Middle frontal gyrus (tissue), 1 donor: ENCODE measurements around the gene ARHGEF10L.
"Not testable (repeated sequence)": the region's sequence is repeated elsewhere in the genome, so short reads cannot be mapped to it uniquely, and the experiment has no call there.

Experiments
- DNase-seq: peaks from one replicate; pipeline ENCODE4 v3.0.0-alpha.2; 2015; ENCODE audit warnings: low spot score; ENCODE audit errors: extremely low spot score

Gene ARHGEF10L

DNA sequence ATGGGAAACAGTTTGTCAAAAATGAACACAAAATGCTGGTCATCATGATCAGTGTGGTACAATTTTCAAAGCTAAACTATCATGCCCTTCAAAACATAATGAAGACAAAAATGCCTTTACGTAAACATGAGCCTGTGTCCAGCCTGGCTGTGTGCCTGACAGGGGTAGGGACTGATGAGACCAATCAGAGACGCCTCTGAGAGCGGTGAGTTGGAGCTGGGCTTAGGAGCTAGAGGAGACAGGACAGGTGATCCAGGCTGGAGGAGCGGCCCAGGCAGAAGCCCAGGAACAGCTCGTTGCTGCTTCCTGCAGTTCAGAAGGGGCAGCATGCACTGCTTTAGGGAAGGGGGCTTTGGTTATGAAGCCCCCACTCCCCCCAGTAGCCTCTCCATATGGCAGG is 70.0 kb downstream of the ARHGEF10L start:
- DNase-seq, result no peak

DNA sequence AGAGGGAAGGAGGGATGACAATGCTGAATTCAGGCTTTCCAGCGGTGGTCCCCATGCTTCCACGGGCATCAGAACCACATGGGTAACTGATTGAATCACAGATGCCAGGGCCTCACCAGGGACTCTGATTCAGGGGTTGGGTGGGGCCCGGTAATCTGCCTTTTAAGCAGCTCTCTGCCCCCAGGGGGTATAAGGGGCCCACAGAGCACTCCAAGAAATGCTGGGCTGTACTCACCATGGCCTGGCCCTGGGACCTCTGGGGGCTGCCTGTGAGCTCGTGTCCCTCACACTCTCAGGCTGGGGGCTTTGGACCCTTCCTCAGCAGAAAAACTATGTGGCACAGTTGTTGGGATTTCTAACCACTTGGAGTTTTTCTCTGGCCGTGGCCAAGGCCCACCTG is 70.6 kb downstream of the ARHGEF10L start:
- no peak for DNase-seq

- DNase-seq, result no peak
These were observed 71.2 kb downstream of the ARHGEF10L start for GRCh38 chr1:17610713-17611112.

GRCh38 chr1:17611991-17612390 is 72.5 kb downstream of the ARHGEF10L start:
- DNase-seq, result no peak

GRCh38 chr1:17612831-17613230 is 73.3 kb downstream of the ARHGEF10L start:
- no peak for DNase-seq

DNA sequence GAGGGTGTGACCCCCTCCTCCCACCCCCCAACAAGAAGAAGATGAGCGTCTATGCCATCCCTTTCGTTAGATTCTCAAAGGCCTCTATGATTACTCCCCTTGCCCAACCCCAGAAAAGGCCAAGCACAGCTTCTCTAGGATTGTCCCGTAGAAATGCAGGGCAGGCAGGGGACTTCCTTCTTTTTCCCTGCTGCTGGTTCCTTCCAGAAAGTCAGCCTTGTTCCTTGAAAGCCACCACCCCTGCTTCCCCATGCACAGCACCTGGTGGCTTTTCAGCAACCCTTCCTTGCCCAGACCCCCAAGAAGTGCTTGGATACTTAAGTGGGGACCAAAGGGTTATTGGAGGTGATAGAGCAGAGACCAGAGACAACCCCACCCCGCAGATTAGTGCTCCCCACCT is 75.1 kb downstream of the ARHGEF10L start:
- DNase-seq, result no peak

- no peak for DNase-seq
These were observed 75.7 kb downstream of the ARHGEF10L start for GRCh38 chr1:17615157-17615556.

- no peak for DNase-seq
These were observed 76.5 kb downstream of the ARHGEF10L start for GRCh38 chr1:17615959-17616358.

- no peak for DNase-seq
These were observed 77.3 kb downstream of the ARHGEF10L start for GRCh38 chr1:17616731-17617279.

DNA sequence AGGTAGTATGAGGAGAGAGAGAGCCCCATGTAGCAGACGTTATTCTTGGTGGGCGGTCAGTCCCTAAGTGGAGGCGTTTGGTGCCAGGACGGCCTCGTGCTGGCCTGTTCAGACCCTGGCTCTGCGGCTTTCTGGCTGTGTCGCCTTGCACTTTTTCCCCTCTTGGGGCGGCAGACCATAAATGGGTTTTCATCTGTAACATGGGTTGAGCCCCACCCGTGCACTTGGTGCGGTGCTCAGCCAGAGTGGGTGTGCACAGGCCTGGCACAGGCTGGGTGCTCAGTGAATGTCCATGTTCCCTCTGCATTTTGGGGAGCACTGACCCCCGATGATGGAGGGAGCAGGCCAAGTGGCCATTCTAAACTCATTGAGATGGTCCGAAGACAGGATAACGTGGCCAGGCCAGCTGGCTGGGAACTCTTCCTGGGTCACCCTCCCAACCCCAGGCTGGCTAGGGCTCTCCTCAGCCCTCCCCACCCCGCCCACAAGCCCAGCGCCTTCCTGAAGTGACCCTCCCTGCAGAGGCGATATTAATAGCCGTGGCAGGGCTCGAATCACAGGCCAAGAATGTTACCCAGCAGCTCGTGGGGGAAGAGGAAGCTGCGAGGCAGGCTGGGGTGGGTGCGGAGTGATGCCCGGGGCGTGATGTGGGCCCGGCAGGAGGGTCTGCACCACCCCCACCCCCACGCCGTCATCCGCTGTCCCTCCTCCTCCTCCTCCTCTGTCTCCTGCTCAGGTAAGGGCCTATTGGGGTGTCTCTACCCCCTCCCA is 78.5 kb downstream of the ARHGEF10L start:
- no peak for DNase-seq

- DNase-seq, result no peak
These were observed 79.2 kb downstream of the ARHGEF10L start for GRCh38 chr1:17618558-17619247.

GRCh38 chr1:17620448-17620847 is 81.0 kb downstream of the ARHGEF10L start:
- no peak for DNase-seq

GRCh38 chr1:17621691-17622090 is 82.2 kb downstream of the ARHGEF10L start:
- no peak for DNase-seq

GRCh38 chr1:17622823-17623222 is 83.3 kb downstream of the ARHGEF10L start:
- no peak for DNase-seq

DNA sequence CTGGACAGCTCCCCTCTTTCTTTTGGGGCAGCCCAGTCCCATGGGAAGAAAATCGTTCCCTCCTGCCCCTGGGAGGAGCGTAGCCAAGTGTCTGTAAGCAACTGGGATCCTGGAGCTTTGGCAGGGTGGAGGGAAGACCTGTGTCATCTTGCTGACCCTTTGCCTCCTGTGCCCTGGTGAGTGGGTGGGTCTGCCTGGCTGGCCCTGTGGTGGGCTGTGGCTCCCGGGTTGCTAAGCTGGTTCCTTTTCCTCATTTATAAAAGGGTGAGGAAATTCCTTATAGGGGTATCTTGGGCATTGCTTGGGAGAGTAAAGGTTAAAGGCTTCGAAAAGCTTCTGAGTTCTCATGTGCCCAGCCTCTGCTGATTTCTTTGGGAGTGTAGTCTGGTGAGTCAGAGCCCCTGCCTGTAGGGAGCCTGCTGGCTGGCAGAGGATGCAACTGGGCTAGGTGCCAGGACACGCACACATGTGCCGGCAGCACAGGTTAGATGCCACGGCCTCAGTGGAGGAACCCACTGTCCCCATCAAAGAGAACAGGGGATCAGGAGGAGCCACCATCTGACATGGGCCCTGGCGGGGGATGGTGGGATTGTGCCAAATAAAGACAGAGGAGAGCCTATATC is 85.2 kb downstream of the ARHGEF10L start:
- no peak for DNase-seq

DNA sequence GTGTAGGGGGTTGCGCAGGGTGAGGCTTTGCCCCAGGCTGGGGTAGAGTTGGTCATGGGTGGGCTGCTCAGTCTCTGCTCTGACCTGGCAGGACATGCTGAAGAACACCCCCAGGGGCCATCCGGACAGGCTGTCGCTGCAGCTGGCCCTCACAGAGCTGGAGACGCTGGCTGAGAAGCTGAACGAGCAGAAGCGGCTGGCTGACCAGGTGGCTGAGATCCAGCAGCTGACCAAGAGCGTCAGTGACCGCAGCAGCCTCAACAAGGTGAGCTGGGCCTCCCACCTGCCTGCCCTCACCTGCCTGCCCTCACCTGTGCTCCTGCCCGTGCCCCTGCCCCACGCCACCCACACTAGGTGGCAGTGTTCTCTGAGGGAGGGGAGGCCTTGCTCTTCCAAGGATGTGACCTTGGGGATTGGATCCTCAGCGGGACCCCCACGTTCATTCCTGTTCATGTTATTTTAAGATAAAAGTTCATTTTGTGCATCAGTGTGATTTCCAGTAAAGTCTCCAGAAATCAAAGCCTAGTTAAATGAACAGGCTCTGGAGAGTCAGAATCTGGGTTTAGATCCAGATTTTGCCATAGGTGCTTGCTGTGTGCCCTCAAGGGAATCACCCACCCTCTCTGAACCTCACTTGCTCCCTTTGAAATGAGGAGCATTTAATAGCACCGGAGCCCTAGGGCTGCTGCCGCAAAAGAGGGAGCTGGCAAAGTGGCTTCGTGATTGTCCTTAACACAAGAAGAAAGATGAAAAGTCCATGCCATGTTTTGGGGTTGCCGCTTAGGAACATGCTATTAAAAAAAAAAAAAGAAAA is 87.9 kb downstream of the ARHGEF10L start:
- no peak for DNase-seq

DNA sequence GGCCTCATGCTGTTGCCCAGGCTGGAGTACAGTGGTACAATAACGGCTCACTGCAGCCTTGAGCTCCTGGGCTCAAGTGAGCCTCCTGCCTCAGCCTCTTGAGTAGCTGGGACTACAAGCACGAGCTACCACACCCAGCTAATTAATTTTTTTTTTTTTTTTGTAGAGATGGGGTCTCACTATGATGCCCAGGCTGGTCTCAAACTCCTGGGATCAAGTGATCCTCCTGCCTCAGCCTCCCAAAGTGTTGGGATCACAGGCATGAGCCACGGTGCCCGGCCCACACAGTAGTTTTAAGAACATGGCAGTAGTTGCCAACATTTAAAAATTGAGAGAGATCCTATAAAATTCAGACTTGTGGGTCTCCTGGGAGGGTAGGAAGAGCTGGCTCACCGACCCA is 89.5 kb downstream of the ARHGEF10L start:
- not testable (repeated sequence) for DNase-seq

DNA sequence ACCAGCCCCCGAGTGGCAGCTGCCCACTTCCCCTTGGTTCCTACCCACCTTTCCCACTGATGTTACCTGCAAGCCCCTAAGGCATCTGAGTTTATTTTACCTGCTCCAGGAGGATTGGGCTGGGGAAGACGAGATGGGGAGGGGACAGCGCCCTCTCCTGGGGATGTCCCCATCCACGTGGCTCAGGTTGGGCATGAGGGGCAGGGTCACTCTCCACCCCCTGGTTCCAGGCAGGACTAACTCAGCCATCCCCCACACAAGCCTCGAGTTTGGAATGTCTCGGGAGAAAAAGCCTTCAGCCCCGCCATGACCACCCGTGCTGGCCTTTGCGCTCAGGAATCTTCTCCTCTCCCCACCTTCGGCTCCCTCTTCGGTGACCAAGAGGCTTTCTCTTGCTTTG is 90.0 kb downstream of the ARHGEF10L start:
- DNase-seq, result no peak

DNA sequence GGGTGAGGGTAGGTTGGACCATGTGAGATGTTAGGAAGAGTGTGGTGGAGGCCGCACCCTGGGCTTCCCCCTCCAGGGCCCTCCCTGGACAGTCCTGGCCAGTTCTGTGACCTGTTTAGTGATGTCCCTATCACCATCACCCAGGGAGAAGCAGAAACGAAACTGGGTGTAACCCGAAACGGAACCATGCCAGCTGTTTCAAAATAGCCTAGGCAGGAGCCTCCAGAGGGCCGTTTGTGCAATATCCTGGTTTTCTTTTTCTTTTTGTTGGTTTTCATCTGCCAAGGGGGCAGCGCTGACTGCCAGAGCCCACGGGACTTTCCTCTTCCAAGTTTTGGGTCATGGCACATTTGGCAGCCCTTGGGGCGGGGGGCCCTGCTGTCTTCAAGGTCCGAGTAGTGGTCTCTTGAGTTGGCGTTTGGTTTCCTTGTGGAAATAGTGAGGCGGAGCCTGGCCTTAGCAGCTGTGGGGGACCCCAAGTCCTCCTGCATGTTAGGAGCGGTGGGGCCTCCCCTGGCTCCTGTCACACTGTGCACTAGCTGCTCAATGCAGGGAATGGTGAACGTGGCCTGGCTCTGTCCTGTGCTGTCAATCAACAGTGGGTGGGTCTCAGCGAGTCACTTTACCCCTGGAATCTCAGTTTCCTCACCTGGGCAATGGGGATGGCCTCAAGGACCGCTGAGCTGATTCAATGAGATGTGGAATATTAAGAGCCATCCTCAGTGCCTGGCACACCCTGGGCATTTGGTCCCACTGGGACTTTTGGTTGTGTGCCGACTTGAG is 90.7 kb downstream of the ARHGEF10L start:
- no peak for DNase-seq

DNA sequence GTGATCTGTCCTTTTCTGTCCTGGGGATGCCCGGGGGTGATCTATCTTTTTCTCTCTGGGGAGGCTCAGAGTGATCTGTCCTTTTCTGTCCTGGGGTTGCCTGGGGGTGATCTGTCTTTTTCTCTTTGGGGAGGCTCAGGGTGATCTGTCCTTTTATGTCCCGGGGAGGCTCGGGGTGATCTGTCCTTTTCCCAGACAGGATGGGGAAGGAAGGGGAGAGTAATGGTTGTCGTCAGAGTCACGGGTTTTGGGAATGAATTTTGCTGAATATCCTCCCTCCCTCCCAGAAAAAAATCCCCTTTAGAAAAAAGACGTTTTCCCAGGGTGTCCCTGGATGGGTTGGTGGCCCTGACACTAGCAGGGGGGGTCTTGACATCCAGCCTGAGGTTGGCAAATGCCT is 91.5 kb downstream of the ARHGEF10L start:
- DNase-seq, result no peak

DNA sequence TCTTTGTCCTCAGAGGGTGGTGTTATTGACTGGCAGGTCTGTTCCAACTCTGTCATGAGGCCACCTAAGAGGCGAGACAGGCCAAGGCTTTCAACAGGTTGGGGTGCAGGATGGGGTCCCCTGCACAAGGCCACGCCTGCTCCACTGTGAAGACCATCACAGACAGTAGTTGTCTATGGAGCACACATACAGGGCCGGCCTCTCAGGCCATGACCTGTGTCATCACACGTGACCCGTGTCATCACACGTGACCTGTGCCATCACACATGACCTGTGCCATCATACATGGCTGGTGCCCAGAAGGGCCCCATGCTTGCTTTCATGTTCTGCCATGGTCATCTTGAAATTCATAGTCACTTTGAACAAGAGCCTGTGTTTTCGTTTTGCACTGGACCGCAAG is 91.9 kb downstream of the ARHGEF10L start:
- DNase-seq, result no peak
